Large intestine (tissue), 3 donors: Measurements from ENCODE around the gene PDZD7. TPM values are rescaled to one million over a fixed set of nuclear protein-coding genes. Genes with fewer than 3 reads are reported as not detected.
A peak's percentile ranks its signal among the peaks of the same experiment; 100 is the strongest.
"Not testable (repeated sequence)": the region's sequence is repeated elsewhere in the genome, so short reads cannot be mapped to it uniquely, and the experiment has no call there.

Source experiments
- DNase-seq, 2 donors: peaks; one replicate each; pipeline versions ENCODE4 v3.0.0 to v3.0.0-alpha.2; 2013
- H3K27ac ChIP-seq: one replicate; pipeline ENCODE4 v1.5.1; 2013; ENCODE audit warnings: low read length
- H3K27me3 ChIP-seq: 2 replicates; pipeline ENCODE4 v1.6.1; 2013; ENCODE audit warnings: low read length; ENCODE audit not compliant: control insufficient read depth, insufficient read depth
- H3K36me3 ChIP-seq: 2 replicates; pipeline ENCODE4 v1.6.1; 2013; ENCODE audit warnings: low read length; ENCODE audit not compliant: control insufficient read depth, insufficient read depth
- H3K4me1 ChIP-seq: one replicate; pipeline ENCODE4 v1.6.1; 2013; ENCODE audit warnings: low read length; ENCODE audit not compliant: control insufficient read depth, insufficient read depth
- H3K4me3 ChIP-seq: one replicate; pipeline ENCODE4 v1.5.1; 2013; ENCODE audit warnings: low read length
- H3K9me3 ChIP-seq: one replicate; pipeline ENCODE4 v1.6.1; 2013; ENCODE audit warnings: mild to moderate bottlenecking, low read depth, low read length, moderate library complexity; ENCODE audit not compliant: control insufficient read depth
- WGBS: methylation state at CpG from one replicate; pipeline ENCODE4 v1.1.5; 2013; ENCODE audit warnings: low lambda C conversion rate; ENCODE audit not compliant: insufficient coverage; 5-methylcytosine and 5-hydroxymethylcytosine counted together
- polyA plus RNA-seq: library from polyadenylated mRNA; unstranded; fragments of 120-200 nt; gene quantifications from one replicate; pipeline ENCODE4 v1.2.1, GENCODE V29; 2013

PDZD7 gene
- polyA plus RNA-seq, 1 donor, result 95.8 TPM

- Histone ChIP-seq H3K27ac (peak overlapping the region; percentile 90), H3K9me3 (no peaks in the 10 kb centered on the region), H3K27me3 (no peaks in the 10 kb centered on the region), H3K4me3 (no peak overlapping the region), H3K36me3 (peaks cover 47% of the 10 kb centered on the region), H3K4me1 (peaks cover 40% of the 10 kb centered on the region)
- WGBS, result no CpG with 5 or more reads among the region's 2 CpGs
- DNase-seq, result no peak
Observed at GRCh38 chr10:101040851-101041250, 9.9 kb upstream of the PDZD7 start.

- no peak overlapping the region for H3K27ac ChIP-seq
Observed at GRCh38 chr10:101040061-101040460, 9.1 kb upstream of the PDZD7 start.

GRCh38 chr10:101038484-101038883, 7.6 kb upstream of the PDZD7 start:
- H3K27me3 ChIP-seq, result no peaks in the 10 kb centered on the region
- WGBS, result no CpG with 5 or more reads among the region's 5 CpGs
- no peak overlapping the region for H3K4me3 ChIP-seq
- H3K36me3 ChIP-seq, result peaks cover 59% of the 10 kb centered on the region
- peaks cover 57% of the 10 kb centered on the region for H3K4me1 ChIP-seq
- no peaks in the 10 kb centered on the region for H3K9me3 ChIP-seq
- DNase-seq, result no peak
- H3K27ac ChIP-seq, result no peak overlapping the region

More at GRCh38 chr10:101040061-101040460, 9.1 kb upstream of the PDZD7 start:
- H3K4me3 ChIP-seq, result no peak overlapping the region
- H3K4me1 ChIP-seq, result peaks cover 48% of the 10 kb centered on the region
- peaks cover 55% of the 10 kb centered on the region for H3K36me3 ChIP-seq
- H3K9me3 ChIP-seq, result no peaks in the 10 kb centered on the region
- DNase-seq, result no peak
- no CpG with 5 or more reads among the region's 3 CpGs for WGBS
- no peaks in the 10 kb centered on the region for H3K27me3 ChIP-seq

- no peak overlapping the region for H3K27ac ChIP-seq
- H3K4me1 ChIP-seq, result peaks cover 46% of the 10 kb centered on the region
- H3K27me3 ChIP-seq, result no peaks in the 10 kb centered on the region
- no peak overlapping the region for H3K4me3 ChIP-seq
- H3K36me3 ChIP-seq, result peaks cover 59% of the 10 kb centered on the region
- WGBS, result no CpG with 5 or more reads among the region's 7 CpGs
- no peak for DNase-seq
- H3K9me3 ChIP-seq, result no peaks in the 10 kb centered on the region
Observed at GRCh38 chr10:101036726-101037125, 5.8 kb upstream of the PDZD7 start.

- no CpG with 5 or more reads among the region's 10 CpGs for WGBS
- Histone ChIP-seq H3K9me3 (no peaks in the 10 kb centered on the region), H3K27me3 (no peaks in the 10 kb centered on the region), H3K4me3 (no peak overlapping the region), H3K36me3 (peaks cover 57% of the 10 kb centered on the region), H3K27ac (peak overlapping the region; percentile 99), H3K4me1 (peaks cover 42% of the 10 kb centered on the region)
- DNase-seq, result peak in 1 of 2 donors; percentile 3
Observed at GRCh38 chr10:101035916-101036702, 5.2 kb upstream of the PDZD7 start.

GRCh38 chr10:101035314-101035713, 4.4 kb upstream of the PDZD7 start:
- Histone ChIP-seq H3K27me3 (no peaks in the 10 kb centered on the region), H3K9me3 (no peaks in the 10 kb centered on the region), H3K27ac (peak overlapping the region; percentile 99), H3K36me3 (peaks cover 56% of the 10 kb centered on the region), H3K4me3 (peak overlapping the region; percentile 16), H3K4me1 (peaks cover 40% of the 10 kb centered on the region)
- no CpG with 5 or more reads among the region's 7 CpGs for WGBS
- DNase-seq, result no peak

- not testable (repeated sequence) for H3K4me3 ChIP-seq, H3K9me3 ChIP-seq, H3K27me3 ChIP-seq
- Histone ChIP-seq H3K36me3 (peaks cover 47% of the 10 kb centered on the region), H3K4me1 (peaks cover 49% of the 10 kb centered on the region), H3K27ac (peak overlapping the region; percentile 99)
- no CpG with 5 or more reads among the region's 4 CpGs for WGBS
- peak; percentile 92 to 96 for DNase-seq
Observed at GRCh38 chr10:101034404-101034803, 3.5 kb upstream of the PDZD7 start.

GRCh38 chr10:101033276-101033675, 2.3 kb upstream of the PDZD7 start:
- peaks cover 36% of the 10 kb centered on the region for H3K36me3 ChIP-seq
- H3K27ac ChIP-seq, result peak overlapping the region; percentile 99
- H3K27me3 ChIP-seq, result peaks cover 3% of the 10 kb centered on the region
- peak overlapping the region; percentile 86 for H3K4me3 ChIP-seq
- no peaks in the 10 kb centered on the region for H3K9me3 ChIP-seq
- WGBS, result no CpG with 5 or more reads among the region's 3 CpGs
- peaks cover 58% of the 10 kb centered on the region for H3K4me1 ChIP-seq
- DNase-seq, result peak in 1 of 2 donors; percentile 68

- H3K4me3 ChIP-seq, result peak overlapping the region; percentile 86
- peak overlapping the region; percentile 99 for H3K27ac ChIP-seq
- H3K27me3 ChIP-seq, result peaks cover 3% of the 10 kb centered on the region
- H3K4me1 ChIP-seq, result peaks cover 61% of the 10 kb centered on the region
- H3K36me3 ChIP-seq, result peaks cover 30% of the 10 kb centered on the region
- no peak for DNase-seq
- H3K9me3 ChIP-seq, result no peaks in the 10 kb centered on the region
- WGBS, result no CpG with 5 or more reads among the region's 6 CpGs
Observed at GRCh38 chr10:101032637-101033224, 1.8 kb upstream of the PDZD7 start.

- peaks cover 23% of the 10 kb centered on the region for H3K36me3 ChIP-seq
- H3K9me3 ChIP-seq, result no peaks in the 10 kb centered on the region
- peaks cover 3% of the 10 kb centered on the region for H3K27me3 ChIP-seq
- peak; percentile 94 to 97 for DNase-seq
- H3K27ac ChIP-seq, result peak overlapping the region; percentile 99
- H3K4me3 ChIP-seq, result peak overlapping the region; percentile 86
- no CpG with 5 or more reads among the region's 47 CpGs for WGBS
- peaks cover 60% of the 10 kb centered on the region for H3K4me1 ChIP-seq
Observed at GRCh38 chr10:101031796-101032636, 1.1 kb upstream of the PDZD7 start.
